ENCODE measurements around the gene KNSTRN. TPM values are rescaled to one million over a fixed set of nuclear protein-coding genes. Genes with fewer than 3 reads are reported as not detected.

Gene KNSTRN
- total RNA-seq, 1 donor from 2014 or later, result 31.1 TPM

DNA sequence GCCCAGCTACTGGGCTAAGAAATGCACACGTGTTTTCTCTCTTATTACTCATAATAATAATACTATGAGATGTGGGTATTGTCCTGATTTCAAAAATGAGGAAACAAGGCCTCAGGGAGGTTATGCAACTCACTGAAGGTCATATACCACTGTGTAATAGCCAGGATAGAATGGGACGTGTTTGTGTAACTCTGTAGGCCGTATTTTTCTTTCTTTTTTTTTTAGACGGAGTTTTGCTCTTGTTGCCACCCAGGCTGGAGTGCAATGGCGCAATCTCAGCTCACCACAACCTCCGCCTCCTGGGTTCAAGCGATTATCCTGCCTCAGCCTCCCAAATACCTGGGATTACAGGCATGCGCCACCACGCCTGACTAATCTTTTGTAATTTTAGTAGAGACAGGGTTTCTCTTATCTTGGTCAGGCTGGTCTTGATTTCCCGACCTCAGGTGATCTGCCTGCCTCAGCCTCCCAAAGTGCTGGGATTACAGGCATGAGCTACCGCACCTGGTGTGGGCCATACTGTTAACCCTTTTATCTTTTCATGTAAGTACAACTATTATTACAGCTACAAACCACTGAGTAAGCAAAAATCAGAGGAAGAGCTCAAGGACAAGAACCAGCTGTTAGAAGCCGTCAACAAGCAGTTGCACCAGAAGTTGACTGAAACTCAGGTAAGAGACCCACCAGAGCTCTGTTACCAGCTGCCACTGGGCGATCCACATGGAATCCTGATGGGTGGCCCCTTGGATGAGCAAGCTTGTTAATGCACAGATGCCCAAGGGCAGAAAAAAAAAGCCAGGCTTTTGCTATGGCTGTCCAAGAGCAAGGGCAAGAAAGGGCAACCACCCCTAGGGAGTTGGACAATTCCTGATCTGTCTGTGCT lies 6.7 kb downstream of the KNSTRN start:
- Mint-ChIP-seq H3K9me3 (no peaks in the 10 kb centered on the region), H3K36me3 (peaks cover 55% of the 10 kb centered on the region), H3K4me3 (no peak overlapping the region), H3K27ac (no peak overlapping the region), H3K4me1 (peaks cover 6% of the 10 kb centered on the region), H3K27me3 (ENCODE audit: low read depth) (no peaks in the 10 kb centered on the region)
- DNase-seq (ENCODE audit: low spot score in 2 of 2, unreplicated experiment in 2 of 2), result no peak
- no peak for TF ChIP-seq CTCF (IDR thresholded peaks at IDR 0.05; ENCODE audit: unreplicated experiment)

DNA sequence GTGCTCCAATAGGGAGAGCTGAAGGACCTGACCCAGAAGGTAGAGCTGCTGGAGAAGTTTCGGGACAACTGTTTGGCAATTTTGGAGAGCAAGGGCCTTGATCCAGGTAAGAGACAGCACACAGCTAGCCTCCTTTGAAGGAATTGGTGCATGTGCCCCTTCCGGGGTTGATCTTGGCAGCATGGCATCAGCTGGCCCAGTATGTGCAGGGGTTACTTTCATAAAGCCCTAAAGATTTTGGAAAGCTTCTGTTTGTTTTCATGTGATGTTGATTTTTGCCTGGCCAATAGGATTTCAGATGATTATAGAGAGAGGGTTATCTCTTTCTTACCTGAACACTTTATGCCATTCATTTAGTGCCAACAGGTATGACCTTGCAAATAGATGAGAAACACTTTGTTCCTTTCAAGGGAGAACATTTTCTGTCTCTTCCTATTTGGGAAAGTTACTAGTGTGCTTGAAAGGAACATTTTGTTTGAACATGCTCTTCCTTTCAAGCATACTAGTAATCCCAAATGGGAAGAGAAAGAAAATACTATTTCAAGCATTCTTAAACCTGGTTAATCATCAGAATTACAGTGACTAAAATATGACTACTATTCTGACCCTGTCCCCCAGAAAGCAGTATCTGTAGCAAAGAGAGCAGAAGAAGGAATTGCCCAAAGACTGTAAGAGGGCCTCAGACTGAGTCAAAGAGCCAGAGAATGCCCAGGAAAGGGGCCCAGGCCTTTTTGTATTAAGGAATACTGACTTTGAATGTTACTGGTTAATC lies 7.5 kb downstream of the KNSTRN start:
- TF ChIP-seq CTCF (IDR thresholded peaks at IDR 0.05; ENCODE audit: unreplicated experiment), result no peak
- no peak for DNase-seq (ENCODE audit: low spot score in 2 of 2, unreplicated experiment in 2 of 2)
- Mint-ChIP-seq H3K4me1 (no peaks in the 10 kb centered on the region), H3K27me3 (ENCODE audit: low read depth) (no peaks in the 10 kb centered on the region), H3K9me3 (no peaks in the 10 kb centered on the region), H3K27ac (no peak overlapping the region), H3K4me3 (no peak overlapping the region), H3K36me3 (peaks cover 55% of the 10 kb centered on the region)

- no peaks in the 10 kb centered on the region for H3K9me3 Mint-ChIP-seq
- no peak for TF ChIP-seq CTCF (IDR thresholded peaks at IDR 0.05; ENCODE audit: unreplicated experiment)
- no peak for DNase-seq (ENCODE audit: low spot score in 2 of 2, unreplicated experiment in 2 of 2)
- peaks cover 39% of the 10 kb centered on the region for H3K36me3 Mint-ChIP-seq
- H3K27ac Mint-ChIP-seq, result no peak overlapping the region
- no peaks in the 10 kb centered on the region for H3K4me1 Mint-ChIP-seq
- no peaks in the 10 kb centered on the region for H3K27me3 Mint-ChIP-seq (ENCODE audit: low read depth)
- H3K4me3 Mint-ChIP-seq, result no peak overlapping the region
These were observed 10.7 kb downstream of the KNSTRN start for GRCh38 chr15:40392986-40393948.

DNA sequence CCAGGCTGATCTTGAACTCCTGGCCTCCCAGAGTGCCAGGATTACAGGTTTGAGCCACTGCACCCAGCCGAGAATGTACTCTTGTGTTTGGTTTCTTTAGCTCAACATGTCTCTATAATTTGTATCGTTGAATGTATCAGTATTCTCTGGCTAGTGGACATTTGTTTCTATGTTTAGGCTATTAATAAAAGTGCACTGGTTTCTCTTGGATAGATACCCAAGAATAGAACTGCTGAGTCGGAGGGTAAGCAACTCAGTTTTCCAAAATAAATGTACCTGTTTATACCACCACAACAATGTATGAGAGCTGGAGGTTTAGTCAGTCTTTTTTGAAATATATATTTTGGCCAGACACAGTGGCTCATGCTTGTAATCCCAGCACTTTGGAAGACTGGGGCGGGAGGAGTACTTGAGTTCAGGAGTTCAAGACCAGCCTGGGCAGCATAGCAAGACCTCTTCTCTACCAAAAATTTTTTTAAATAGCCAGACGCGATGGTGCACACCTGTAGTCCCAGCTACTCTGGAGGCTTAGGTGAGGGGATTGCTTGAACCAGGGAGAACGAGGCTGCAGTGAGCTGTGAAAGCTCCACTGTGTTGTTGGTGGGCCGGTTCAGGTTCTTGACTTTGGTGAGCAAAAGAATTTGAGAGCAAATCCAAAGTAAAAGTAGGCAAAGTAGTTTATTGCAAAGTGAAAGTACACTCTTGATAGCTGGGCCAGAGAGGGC lies 15.3 kb downstream of the KNSTRN start:
- no peak for DNase-seq (ENCODE audit: low spot score in 2 of 2, unreplicated experiment in 2 of 2)
- TF ChIP-seq CTCF (IDR thresholded peaks at IDR 0.05; ENCODE audit: unreplicated experiment), result no peak
- peaks cover 14% of the 10 kb centered on the region for H3K36me3 Mint-ChIP-seq
- H3K9me3 Mint-ChIP-seq, result no peaks in the 10 kb centered on the region
- no peaks in the 10 kb centered on the region for H3K27me3 Mint-ChIP-seq (ENCODE audit: low read depth)
- H3K4me1 Mint-ChIP-seq, result no peaks in the 10 kb centered on the region
- no peak overlapping the region for H3K27ac Mint-ChIP-seq
- no peak overlapping the region for H3K4me3 Mint-ChIP-seq
